ENCODE results near the gene MRPL11. TPM values are rescaled to one million over a fixed set of nuclear protein-coding genes. Genes with fewer than 3 reads are reported as not detected.
A peak's percentile ranks its signal among the peaks of the same experiment; 100 is the strongest.
"Not testable (repeated sequence)": the region's sequence is repeated elsewhere in the genome, so short reads cannot be mapped to it uniquely, and the experiment has no call there.

MRPL11 gene
- total RNA-seq, 5 donors from 2014 or later (not counting 1 experiment from before 2014, with no cell fraction given), result 23.5 to 29.4 (median 27.2) TPM

DNA sequence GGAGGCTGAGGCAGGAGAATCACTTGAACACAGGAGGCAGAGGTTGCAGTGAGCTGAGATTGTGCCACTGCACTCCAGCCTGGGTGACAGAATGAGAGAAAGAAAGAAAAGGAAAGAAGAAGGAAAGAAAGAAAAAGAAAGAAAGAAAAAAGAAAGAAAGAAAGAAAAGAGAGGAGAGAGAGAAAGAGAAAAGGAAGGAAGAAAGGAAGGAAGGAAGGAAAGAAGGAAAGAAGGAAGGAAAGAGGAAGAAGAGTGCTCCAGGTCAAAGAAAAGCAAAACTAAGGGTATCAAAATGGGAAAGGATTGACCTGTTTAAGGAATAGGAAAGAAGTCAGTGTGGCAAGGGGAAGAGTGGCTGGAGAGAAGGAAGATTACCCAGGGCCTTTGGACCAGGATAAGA, 7.4 kb downstream of the MRPL11 start:
- H3K36me3 Mint-ChIP-seq, result peaks cover 20% of the 10 kb centered on the region
- not testable (repeated sequence) for H3K4me3 ChIP-seq (ENCODE audit: control insufficient read depth in 1 of 2, extremely low read depth in 1 of 2, low read length in 1 of 2); H3K27me3 ChIP-seq (replicated peaks in 1 of 2; ENCODE audit: control insufficient read depth in 2 of 2, extremely low read depth in 1 of 2, insufficient read depth in 2 of 2, low read length in 1 of 2); H3K27ac ChIP-seq (ENCODE audit: low read length); H3K4me1 ChIP-seq (ENCODE audit: control insufficient read depth in 1 of 2, extremely low read depth in 1 of 2, insufficient read depth in 2 of 2, low read length in 2 of 2); DNase-seq; H3K4me1 Mint-ChIP-seq; H3K4me3 Mint-ChIP-seq; H3K9me3 ChIP-seq; H3K9me3 Mint-ChIP-seq; H3K27me3 Mint-ChIP-seq; H3K27ac Mint-ChIP-seq; ATAC-seq (replicated peaks in 1 of 4)
- peaks cover 6 to 20% of the 10 kb centered on the region in 2 donors for H3K36me3 ChIP-seq (ENCODE audit: control insufficient read depth in 2 of 2, extremely low read depth in 1 of 2, insufficient read depth in 1 of 2, low read length in 1 of 2)
- ChIA-PET CTCF (interaction anchor here in 1 of 2 donors (0.7 kb wide), 1 partner anchor 37 kb away, joined by 9 read pairs; no protein-coding TSS in a partner anchor), POLR2A (interaction anchor here in 1 of 2 donors (0.7 kb wide), 1 partner anchor 34 kb away, joined by 3 read pairs; no protein-coding TSS in a partner anchor)

GRCh38 chr11:66429983-66430602, 8.6 kb downstream of the MRPL11 start:
- Histone ChIP-seq H3K9me3 (no peaks in the 10 kb centered on the region), H3K27ac (ENCODE audit: low read length) (no peak overlapping the region), H3K4me3 (ENCODE audit: control insufficient read depth in 1 of 2, extremely low read depth in 1 of 2, low read length in 1 of 2) (no peak overlapping the region), H3K36me3 (ENCODE audit: control insufficient read depth in 2 of 2, extremely low read depth in 1 of 2, insufficient read depth in 1 of 2, low read length in 1 of 2) (peaks cover 4 to 8% of the 10 kb centered on the region in 2 donors), H3K27me3 (replicated peaks in 1 of 2; ENCODE audit: control insufficient read depth in 2 of 2, extremely low read depth in 1 of 2, insufficient read depth in 2 of 2, low read length in 1 of 2) (peaks cover 0 to 11% of the 10 kb centered on the region in 2 experiments), H3K4me1 (ENCODE audit: control insufficient read depth in 1 of 2, extremely low read depth in 1 of 2, insufficient read depth in 2 of 2, low read length in 2 of 2) (no peaks in the 10 kb centered on the region)
- H3K9me3 Mint-ChIP-seq, result no peaks in the 10 kb centered on the region
- ATAC-seq (replicated peaks in 1 of 4), result peak; percentile 54 to 79 (median 68)
- ChIA-PET POLR2A (no interaction called here), CTCF (interaction anchor here (0.7 to 1.0 kb wide), 3 partner anchors 36 to 54 kb away, joined by 5 to 6 read pairs (median 6); partner anchors contain the start of gene PELI3 (in 2 of the 2))
- no peaks in the 10 kb centered on the region for H3K27me3 Mint-ChIP-seq
- peaks cover 0 to 2% (median 0%) of the 10 kb centered on the region in 3 donors for H3K4me1 Mint-ChIP-seq
- peak; percentile 14 to 85 (median 59) for DNase-seq
- 25% methylated on average over 7 of the region's 9 CpGs for WGBS (ENCODE audit: insufficient coverage)
- no peak overlapping the region for H3K4me3 Mint-ChIP-seq
- H3K27ac Mint-ChIP-seq, result no peak overlapping the region
- H3K36me3 Mint-ChIP-seq, result peaks cover 14% of the 10 kb centered on the region

- H3K9me3 ChIP-seq, result no peaks in the 10 kb centered on the region
- no peak overlapping the region for H3K4me3 ChIP-seq (ENCODE audit: control insufficient read depth in 1 of 2, extremely low read depth in 1 of 2, low read length in 1 of 2)
- no peaks in the 10 kb centered on the region for H3K4me1 ChIP-seq (ENCODE audit: control insufficient read depth in 1 of 2, extremely low read depth in 1 of 2, insufficient read depth in 2 of 2, low read length in 2 of 2)
- H3K9me3 Mint-ChIP-seq, result no peaks in the 10 kb centered on the region
- H3K4me1 Mint-ChIP-seq, result peaks cover 0 to 2% (median 0%) of the 10 kb centered on the region in 3 donors
- H3K27ac Mint-ChIP-seq, result no peak overlapping the region
- DNase-seq, result no peak
- CTCF ChIA-PET, result interaction anchor here in 1 of 2 donors (0.7 to 1.2 kb wide), 3 partner anchors 10 to 40 kb away, joined by 3 read pairs; partner anchors contain the start of gene MRPL11
- peaks cover 11% of the 10 kb centered on the region for H3K36me3 Mint-ChIP-seq
- H3K27me3 Mint-ChIP-seq, result no peaks in the 10 kb centered on the region
- no peak for ATAC-seq (replicated peaks in 1 of 4)
- peaks cover 3 to 5% of the 10 kb centered on the region in 2 donors for H3K36me3 ChIP-seq (ENCODE audit: control insufficient read depth in 2 of 2, extremely low read depth in 1 of 2, insufficient read depth in 1 of 2, low read length in 1 of 2)
- H3K27ac ChIP-seq (ENCODE audit: low read length), result no peak overlapping the region
- POLR2A ChIA-PET, result no interaction called here
- H3K4me3 Mint-ChIP-seq, result no peak overlapping the region
- no CpG with 5 or more reads among the region's 2 CpGs for WGBS (ENCODE audit: insufficient coverage)
- peaks cover 0 to 20% of the 10 kb centered on the region in 2 experiments for H3K27me3 ChIP-seq (replicated peaks in 1 of 2; ENCODE audit: control insufficient read depth in 2 of 2, extremely low read depth in 1 of 2, insufficient read depth in 2 of 2, low read length in 1 of 2)
Measured at GRCh38 chr11:66428933-66429332, 9.7 kb downstream of the MRPL11 start.

DNA sequence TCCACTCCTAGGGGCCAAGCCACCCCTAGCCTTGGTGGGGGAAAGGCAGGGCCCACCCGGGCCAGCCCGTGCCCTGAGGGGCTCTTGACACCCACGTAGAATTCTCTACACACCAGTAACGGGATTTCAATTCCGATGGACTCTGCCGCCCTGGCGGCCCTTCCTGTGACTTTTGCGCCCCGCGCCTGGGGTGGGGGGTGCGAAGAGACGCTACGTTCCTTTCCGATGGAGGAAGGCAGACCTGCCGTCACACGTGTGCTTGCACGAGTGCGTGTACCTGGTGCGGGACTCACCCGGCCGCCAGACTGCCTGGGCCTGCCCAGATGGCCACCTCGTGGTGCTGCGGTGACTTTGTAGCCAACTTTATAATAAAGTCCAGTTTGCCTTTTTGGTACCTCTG, 12.3 kb downstream of the MRPL11 start:
- H3K36me3 Mint-ChIP-seq, result peaks cover under 1% of the 10 kb centered on the region
- ChIA-PET CTCF (interaction anchor here in 1 of 2 donors (0.7 kb wide), 1 partner anchor 12 kb away, joined by 3 read pairs; the partner anchor contains the start of gene MRPL11), POLR2A (no interaction called here)
- no peaks in the 10 kb centered on the region for H3K27me3 Mint-ChIP-seq
- H3K27ac Mint-ChIP-seq, result no peak overlapping the region
- H3K4me1 ChIP-seq (ENCODE audit: control insufficient read depth in 1 of 2, extremely low read depth in 1 of 2, insufficient read depth in 2 of 2, low read length in 2 of 2), result peaks cover 0 to 2% of the 10 kb centered on the region in 2 experiments
- H3K27ac ChIP-seq (ENCODE audit: low read length), result no peak overlapping the region
- peaks cover 0 to 5% (median 4%) of the 10 kb centered on the region in 3 donors for H3K4me1 Mint-ChIP-seq
- no peaks in the 10 kb centered on the region for H3K36me3 ChIP-seq (ENCODE audit: control insufficient read depth in 2 of 2, extremely low read depth in 1 of 2, insufficient read depth in 1 of 2, low read length in 1 of 2)
- H3K4me3 Mint-ChIP-seq, result no peak overlapping the region
- H3K9me3 ChIP-seq, result no peaks in the 10 kb centered on the region
- no peaks in the 10 kb centered on the region for H3K9me3 Mint-ChIP-seq
- DNase-seq (no peak), ATAC-seq (replicated peaks in 1 of 4) (no peak)
- peaks cover 0 to 20% of the 10 kb centered on the region in 2 experiments for H3K27me3 ChIP-seq (replicated peaks in 1 of 2; ENCODE audit: control insufficient read depth in 2 of 2, extremely low read depth in 1 of 2, insufficient read depth in 2 of 2, low read length in 1 of 2)
- 73% methylated on average over 20 of the region's 23 CpGs for WGBS (ENCODE audit: insufficient coverage)
- H3K4me3 ChIP-seq (ENCODE audit: control insufficient read depth in 1 of 2, extremely low read depth in 1 of 2, low read length in 1 of 2), result no peak overlapping the region

DNA sequence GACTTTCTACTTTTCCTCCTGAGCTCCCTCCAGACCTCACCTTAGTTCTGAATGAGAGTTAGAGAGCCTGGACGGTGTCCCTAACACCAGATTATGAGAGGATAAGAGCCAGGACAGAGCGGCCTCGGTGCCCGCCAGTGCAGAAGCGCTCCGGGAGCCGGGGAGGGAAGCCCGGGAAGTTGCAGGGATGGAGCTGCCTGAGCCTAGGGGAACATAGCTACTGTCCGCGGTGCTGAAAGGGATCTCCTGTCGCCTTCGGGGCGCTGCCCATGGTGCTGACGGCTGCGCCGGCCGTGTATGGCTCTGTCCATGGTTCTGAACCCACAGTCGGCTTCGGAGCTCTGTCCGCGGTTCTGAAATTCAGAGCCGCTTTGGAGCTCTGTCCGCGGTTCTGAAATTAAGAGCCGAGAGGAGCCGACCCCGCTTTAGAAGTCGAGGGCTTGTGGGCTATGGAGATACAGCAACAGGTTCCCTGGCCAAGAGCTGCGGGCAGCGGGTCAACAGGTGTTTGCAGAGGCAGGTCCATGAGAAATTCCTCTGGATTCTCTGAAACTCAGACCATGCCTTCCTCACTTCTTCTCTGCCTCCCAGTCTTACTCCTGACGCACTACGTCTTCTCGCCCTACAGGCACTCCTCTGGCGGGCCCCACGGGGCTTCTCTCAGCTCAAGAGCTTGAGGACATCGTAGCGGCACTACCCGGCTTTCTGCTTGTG, 17.0 kb downstream of the MRPL11 start:
- POLR2A ChIA-PET, result no interaction called here
- Mint-ChIP-seq H3K27ac (no peak overlapping the region), H3K4me3 (no peak overlapping the region), H3K36me3 (no peaks in the 10 kb centered on the region), H3K4me1 (peaks cover 6 to 11% (median 9%) of the 10 kb centered on the region in 3 donors), H3K9me3 (peaks cover 0 to 11% (median 0%) of the 10 kb centered on the region in 3 donors), H3K27me3 (peaks cover 27% of the 10 kb centered on the region in 2 donors)
- Histone ChIP-seq H3K4me1 (ENCODE audit: control insufficient read depth in 1 of 2, extremely low read depth in 1 of 2, insufficient read depth in 2 of 2, low read length in 2 of 2) (peaks cover 0 to 14% of the 10 kb centered on the region in 2 experiments), H3K9me3 (no peaks in the 10 kb centered on the region), H3K4me3 (ENCODE audit: control insufficient read depth in 1 of 2, extremely low read depth in 1 of 2, low read length in 1 of 2) (no peak overlapping the region), H3K36me3 (ENCODE audit: control insufficient read depth in 2 of 2, extremely low read depth in 1 of 2, insufficient read depth in 1 of 2, low read length in 1 of 2) (no peaks in the 10 kb centered on the region), H3K27me3 (replicated peaks in 1 of 2; ENCODE audit: control insufficient read depth in 2 of 2, extremely low read depth in 1 of 2, insufficient read depth in 2 of 2, low read length in 1 of 2) (peaks cover 5 to 52% of the 10 kb centered on the region in 2 experiments), H3K27ac (ENCODE audit: low read length) (no peak overlapping the region)
- WGBS (ENCODE audit: insufficient coverage), result 16% methylated on average over 36 of the region's 38 CpGs
- DNase-seq, result peak; percentile 66 to 95 (median 84)
- CTCF ChIA-PET, result interaction anchor here in 1 of 2 donors (0.7 to 1.2 kb wide), 6 partner anchors 11 to 132 kb away, joined by 3 to 4 read pairs (median 3); partner anchors contain the start of genes MRPL11 and YIF1A
- peak; percentile 79 to 94 (median 84) for ATAC-seq (replicated peaks in 1 of 4)

GRCh38 chr11:66420671-66421476, 17.8 kb downstream of the MRPL11 start, which contains the start of gene NPAS4:
Gene NPAS4 (plus strand): TSS chr11:66421035. CDS start chr11:66421180, 145 bp downstream.
- ChIA-PET POLR2A (no interaction called here), CTCF (interaction anchor here in 1 of 2 donors (0.7 to 1.2 kb wide), 6 partner anchors 10 to 132 kb away, joined by 3 to 4 read pairs (median 3); partner anchors contain the start of genes MRPL11 and YIF1A)
- peaks cover 6 to 11% (median 9%) of the 10 kb centered on the region in 3 donors for H3K4me1 Mint-ChIP-seq
- peaks cover 5 to 53% of the 10 kb centered on the region in 2 experiments for H3K27me3 ChIP-seq (replicated peaks in 1 of 2; ENCODE audit: control insufficient read depth in 2 of 2, extremely low read depth in 1 of 2, insufficient read depth in 2 of 2, low read length in 1 of 2)
- 24% methylated on average over 50 of the region's 71 CpGs for WGBS (ENCODE audit: insufficient coverage)
- H3K27ac ChIP-seq (ENCODE audit: low read length), result no peak within 1 kb of the TSS
- peaks cover 0 to 11% (median 0%) of the 10 kb centered on the region in 3 donors for H3K9me3 Mint-ChIP-seq
- H3K27ac Mint-ChIP-seq, result no peak within 1 kb of the TSS
- no peak within 1 kb of the TSS for H3K4me3 Mint-ChIP-seq
- no peak for ATAC-seq (replicated peaks in 1 of 4)
- H3K36me3 Mint-ChIP-seq, result no peaks in the 10 kb centered on the region
- H3K9me3 ChIP-seq, result no peaks in the 10 kb centered on the region
- DNase-seq, result no peak
- peaks cover 0 to 14% of the 10 kb centered on the region in 2 experiments for H3K4me1 ChIP-seq (ENCODE audit: control insufficient read depth in 1 of 2, extremely low read depth in 1 of 2, insufficient read depth in 2 of 2, low read length in 2 of 2)
- no peak within 1 kb of the TSS for H3K4me3 ChIP-seq (ENCODE audit: control insufficient read depth in 1 of 2, extremely low read depth in 1 of 2, low read length in 1 of 2)
- H3K27me3 Mint-ChIP-seq, result peaks cover 34 to 35% of the 10 kb centered on the region in 2 donors
- H3K36me3 ChIP-seq (ENCODE audit: control insufficient read depth in 2 of 2, extremely low read depth in 1 of 2, insufficient read depth in 1 of 2, low read length in 1 of 2), result no peaks in the 10 kb centered on the region

Measured in T-cell (primary cell).